Measurements from ENCODE around the gene FNIP1. TPM values are rescaled to one million over a fixed set of nuclear protein-coding genes. Genes with fewer than 3 reads are reported as not detected.

FNIP1 gene
- polyA plus RNA-seq, 1 donor (not counting 4 experiments of a cell fraction or from before 2014, with no cell fraction given) = 14.6 TPM

DNA sequence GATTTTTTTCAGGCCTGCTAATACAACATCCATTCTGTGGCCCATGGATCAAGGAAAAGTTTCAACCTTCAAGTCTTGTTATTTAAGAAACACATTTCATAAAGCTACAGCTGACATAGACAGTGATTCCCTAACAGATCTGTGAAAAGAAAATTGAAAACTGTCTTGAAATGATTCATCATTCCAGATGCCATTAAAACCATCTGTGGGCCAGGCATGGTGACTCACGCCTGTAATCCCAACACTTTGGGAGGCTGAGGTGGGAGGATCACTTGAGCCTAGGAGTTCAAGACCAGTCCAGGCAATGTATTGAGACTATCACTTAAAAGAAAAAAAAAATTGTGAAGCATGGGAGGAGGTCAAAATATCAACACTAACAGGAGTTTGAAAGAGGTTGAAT is 167.8 kb downstream of the FNIP1 start:
- H3K27ac ChIP-seq (ENCODE audit: control insufficient read depth, insufficient read depth, low read length) = no peak overlapping the region
- H3K27me3 ChIP-seq (ENCODE audit: control insufficient read depth, extremely low read depth, insufficient read depth, low read length) = no peaks in the 10 kb centered on the region
- no peak overlapping the region for H2AFZ ChIP-seq (ENCODE audit: control insufficient read depth, low read length)
- dilution Hi-C loops (cut with MboI; ENCODE audit: extremely low pct_ligation_motif_present, low sequenced_read_pairs) = no loop called here
- peaks cover 31% of the 10 kb centered on the region for H3K4me1 ChIP-seq (ENCODE audit: control insufficient read depth, extremely low read depth, insufficient read depth, low read length)
- FAIRE-seq (no peak), DNase-seq (ENCODE audit: low read depth, low spot score) (no peak)
- no peak overlapping the region for H3K9ac ChIP-seq (ENCODE audit: control insufficient read depth, extremely low read depth, insufficient read depth, low read length)
- peaks cover 96% of the 10 kb centered on the region for H3K79me2 ChIP-seq (ENCODE audit: control insufficient read depth, insufficient read depth, low read length)
- H4K20me1 ChIP-seq (ENCODE audit: control insufficient read depth, extremely low read depth, insufficient read depth, low read length) = peaks cover 4% of the 10 kb centered on the region
- H3K4me3 ChIP-seq (ENCODE audit: control insufficient read depth in 2 of 3, extremely low read depth in 1 of 3, insufficient read depth in 2 of 3, low read depth in 1 of 3, low read length in 3 of 3) = no peak overlapping the region
- H3K36me3 ChIP-seq (ENCODE audit: control insufficient read depth in 2 of 2, extremely low read depth in 1 of 2, insufficient read depth in 2 of 2, low read length in 2 of 2) = peaks cover 0 to 2% of the 10 kb centered on the region in 2 experiments
- H3K9me3 ChIP-seq (ENCODE audit: control insufficient read depth, low read depth, low read length) = no peaks in the 10 kb centered on the region
- no peak for TF ChIP-seq EZH2 (IDR thresholded peaks at IDR 0.05; ENCODE audit: low read length)
- TF ChIP-seq, protein P1, sequence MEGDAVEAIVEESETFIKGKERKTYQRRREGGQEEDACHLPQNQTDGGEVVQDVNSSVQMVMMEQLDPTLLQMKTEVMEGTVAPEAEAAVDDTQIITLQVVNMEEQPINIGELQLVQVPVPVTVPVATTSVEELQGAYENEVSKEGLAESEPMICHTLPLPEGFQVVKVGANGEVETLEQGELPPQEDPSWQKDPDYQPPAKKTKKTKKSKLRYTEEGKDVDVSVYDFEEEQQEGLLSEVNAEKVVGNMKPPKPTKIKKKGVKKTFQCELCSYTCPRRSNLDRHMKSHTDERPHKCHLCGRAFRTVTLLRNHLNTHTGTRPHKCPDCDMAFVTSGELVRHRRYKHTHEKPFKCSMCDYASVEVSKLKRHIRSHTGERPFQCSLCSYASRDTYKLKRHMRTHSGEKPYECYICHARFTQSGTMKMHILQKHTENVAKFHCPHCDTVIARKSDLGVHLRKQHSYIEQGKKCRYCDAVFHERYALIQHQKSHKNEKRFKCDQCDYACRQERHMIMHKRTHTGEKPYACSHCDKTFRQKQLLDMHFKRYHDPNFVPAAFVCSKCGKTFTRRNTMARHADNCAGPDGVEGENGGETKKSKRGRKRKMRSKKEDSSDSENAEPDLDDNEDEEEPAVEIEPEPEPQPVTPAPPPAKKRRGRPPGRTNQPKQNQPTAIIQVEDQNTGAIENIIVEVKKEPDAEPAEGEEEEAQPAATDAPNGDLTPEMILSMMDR (optimal IDR thresholded peaks at IDR 0.05 in 1 of 3, IDR thresholded peaks at IDR 0.05 in 1 of 3, conservative IDR thresholded peaks at IDR 0.05 in 1 of 3; ENCODE audit: extremely low read depth in 1 of 3, insufficient read depth in 2 of 3, low read length in 3 of 3) = no peak
- peaks cover 3% of the 10 kb centered on the region for H3K9me1 ChIP-seq (ENCODE audit: control insufficient read depth, extremely low read depth, insufficient read depth, low read length)
- H3K4me2 ChIP-seq (ENCODE audit: control insufficient read depth, extremely low read depth, insufficient read depth, low read depth, low read length) = no peak overlapping the region

DNA sequence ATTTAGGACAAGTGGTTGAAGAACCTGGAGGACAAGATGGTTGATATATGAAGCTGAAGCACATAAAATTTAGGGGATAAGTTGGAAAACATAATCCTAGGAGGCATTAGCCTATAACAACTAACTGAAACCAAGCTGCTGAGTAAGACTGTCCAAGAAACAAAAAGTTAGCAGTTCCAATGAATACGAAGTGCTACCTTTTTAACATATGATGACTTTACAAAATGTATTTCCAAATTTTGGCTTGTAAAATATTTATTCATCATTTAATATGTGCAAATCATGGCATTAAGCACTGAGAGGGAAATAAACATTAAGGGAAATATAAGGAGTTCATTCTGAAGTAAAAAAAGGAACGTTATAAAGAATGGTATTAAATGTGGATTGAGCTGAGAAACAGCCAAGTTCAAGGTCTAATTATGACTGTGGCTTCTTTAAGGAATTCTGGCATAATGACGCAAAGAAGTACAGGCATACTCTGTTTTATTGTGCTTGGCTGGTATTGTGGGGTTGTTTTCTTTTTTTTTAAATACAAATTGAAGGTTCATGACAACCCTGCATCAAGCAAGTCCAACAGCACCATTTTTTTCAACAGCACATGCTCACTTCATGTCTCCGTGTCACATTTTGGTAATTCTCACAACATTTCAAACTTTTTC is 169.5 kb downstream of the FNIP1 start:
- FAIRE-seq (no peak), DNase-seq (ENCODE audit: low read depth, low spot score) (no peak)
- H3K79me2 ChIP-seq (ENCODE audit: control insufficient read depth, insufficient read depth, low read length) = peaks cover 92% of the 10 kb centered on the region
- H3K27me3 ChIP-seq (ENCODE audit: control insufficient read depth, extremely low read depth, insufficient read depth, low read length) = no peaks in the 10 kb centered on the region
- H3K4me3 ChIP-seq (ENCODE audit: control insufficient read depth in 2 of 3, extremely low read depth in 1 of 3, insufficient read depth in 2 of 3, low read depth in 1 of 3, low read length in 3 of 3) = no peak overlapping the region
- H3K9ac ChIP-seq (ENCODE audit: control insufficient read depth, extremely low read depth, insufficient read depth, low read length) = no peak overlapping the region
- H3K27ac ChIP-seq (ENCODE audit: control insufficient read depth, insufficient read depth, low read length) = no peak overlapping the region
- H3K4me2 ChIP-seq (ENCODE audit: control insufficient read depth, extremely low read depth, insufficient read depth, low read depth, low read length) = no peak overlapping the region
- no peak overlapping the region for H2AFZ ChIP-seq (ENCODE audit: control insufficient read depth, low read length)
- peaks cover 0 to 1% of the 10 kb centered on the region in 2 experiments for H3K36me3 ChIP-seq (ENCODE audit: control insufficient read depth in 2 of 2, extremely low read depth in 1 of 2, insufficient read depth in 2 of 2, low read length in 2 of 2)
- H3K9me3 ChIP-seq (ENCODE audit: control insufficient read depth, low read depth, low read length) = no peaks in the 10 kb centered on the region
- TF ChIP-seq EZH2 (IDR thresholded peaks at IDR 0.05; ENCODE audit: low read length) = no peak
- TF ChIP-seq, protein P1 (optimal IDR thresholded peaks at IDR 0.05 in 1 of 3, IDR thresholded peaks at IDR 0.05 in 1 of 3, conservative IDR thresholded peaks at IDR 0.05 in 1 of 3; ENCODE audit: extremely low read depth in 1 of 3, insufficient read depth in 2 of 3, low read length in 3 of 3) = no peak
- dilution Hi-C loops (cut with MboI; ENCODE audit: extremely low pct_ligation_motif_present, low sequenced_read_pairs) = no loop called here
- peaks cover 28% of the 10 kb centered on the region for H3K4me1 ChIP-seq (ENCODE audit: control insufficient read depth, extremely low read depth, insufficient read depth, low read length)
- H4K20me1 ChIP-seq (ENCODE audit: control insufficient read depth, extremely low read depth, insufficient read depth, low read length) = peaks cover 4% of the 10 kb centered on the region
- peaks cover 3% of the 10 kb centered on the region for H3K9me1 ChIP-seq (ENCODE audit: control insufficient read depth, extremely low read depth, insufficient read depth, low read length)

All from keratinocyte (primary cell).